A673 (cell line): ENCODE data around the gene ODAPH. TPM values are rescaled to one million over a fixed set of nuclear protein-coding genes. Genes with fewer than 3 reads are reported as not detected.
"Not testable (repeated sequence)": the region's sequence is repeated elsewhere in the genome, so short reads cannot be mapped to it uniquely, and the experiment has no call there.

Experiments
- Bru-seq: library from RNA; stranded (reverse); fragments of 400-500 nt; gene quantifications from one replicate; lab custom pipeline; 2021; lab: Mats Ljungman, UMichigan
- BruChase-seq, 2 experiments: library from RNA; stranded (reverse); fragments of 400-500 nt; gene quantifications; one replicate each; lab custom pipeline; 2021; lab: Mats Ljungman, UMichigan
- BruUV-seq: library from RNA; stranded (reverse); fragments of 400-500 nt; replicated peaks from 2 replicates; lab custom pipeline; 2021; lab: Mats Ljungman, UMichigan
- CTCF ChIA-PET: fragments of 300-600 bp; sonication (Branson Sonifier 250); formaldehyde crosslinking; loops from one replicate; lab custom pipeline; 2022; ENCODE audit warnings: antibody characterized with exemption; lab: Charles Lee
- POLR2A ChIA-PET: fragments of 300-600 bp; sonication (Branson Sonifier 250); formaldehyde crosslinking; loops from one replicate; lab custom pipeline; 2022; ENCODE audit warnings: antibody characterized with exemption; ENCODE audit not compliant: low non-redundant PET; lab: Charles Lee
- DNase-seq: peaks from one replicate; pipeline ENCODE4 v3.0.0-alpha.2; 2015; ENCODE audit warnings: low spot score
- H3K27ac ChIP-seq: fragments of 200-600 bp; sonication (generic); 2 replicates; pipeline ENCODE4 v1.5.1; 2016; ENCODE audit warnings: mixed run types, low read depth, mild to moderate bottlenecking, mixed read lengths, antibody characterized with exemption, low read length; ENCODE audit not compliant: poor library complexity, severe bottlenecking
- H3K27me3 ChIP-seq: fragments of 200-600 bp; sonication (generic); replicated peaks from 2 replicates; pipeline ENCODE4 v1.6.1; 2017; ENCODE audit warnings: mixed run types, low read depth, mild to moderate bottlenecking, mixed read lengths, antibody characterized with exemption, low read length; ENCODE audit not compliant: insufficient read depth, poor library complexity
- H3K36me3 ChIP-seq: fragments of 200-600 bp; sonication (generic); 2 replicates; pipeline ENCODE4 v1.6.1; 2016; ENCODE audit warnings: mixed run types, mild to moderate bottlenecking, mixed read lengths, antibody characterized with exemption, low read length; ENCODE audit not compliant: insufficient read depth, poor library complexity, severe bottlenecking
- H3K4me1 ChIP-seq: fragments of 200-600 bp; sonication (generic); 2 replicates; pipeline ENCODE4 v1.6.1; 2017; ENCODE audit warnings: mixed run types, mild to moderate bottlenecking, mixed read lengths, antibody characterized with exemption, low read length; ENCODE audit not compliant: insufficient read depth, poor library complexity, severe bottlenecking
- H3K4me3 ChIP-seq: fragments of 200-600 bp; sonication (generic); 2 replicates; pipeline ENCODE4 v1.5.1; 2016; ENCODE audit warnings: low read depth, mixed run types, mild to moderate bottlenecking, mixed read lengths, low read length; ENCODE audit not compliant: poor library complexity, severe bottlenecking
- H3K9me3 ChIP-seq: fragments of 200-600 bp; sonication (generic); 2 replicates; pipeline ENCODE4 v1.6.1; 2016; ENCODE audit warnings: mixed run types, low read depth, mild to moderate bottlenecking, mixed read lengths, antibody characterized with exemption, low read length; ENCODE audit not compliant: poor library complexity, severe bottlenecking
- EZH2 ChIP-seq: fragments of 200-600 bp; sonication (generic); IDR thresholded peaks from 2 replicates; pipeline ENCODE4 v1.6.1; 2017; ENCODE audit warnings: borderline replicate concordance, low read depth, mild to moderate bottlenecking, mixed read lengths, antibody characterized with exemption, low read length; ENCODE audit not compliant: poor library complexity, severe bottlenecking
- intact Hi-C: fragments of 100-400 bp; cut with micrococcal nuclease; formaldehyde crosslinking; loops from one replicate; pipeline ENCODE4 v1.10.0; 2022; ENCODE audit not compliant: unreplicated experiment
- long read RNA-seq: library from polyadenylated mRNA; stranded (forward); transcript quantifications from one replicate; pipeline ENCODE4 v2.0.0, GENCODE V29; 2022
- total RNA-seq: library from RNA; stranded (reverse); gene quantifications from 2 replicates; pipeline ENCODE4 v1.2.3, GENCODE V29; 2021
- TF ChIP-seq, protein P1 (sequence below): fragments of 300-800, 200-600 bp; sonication (generic); conservative IDR thresholded peaks from 2 replicates; pipeline ENCODE4 v1.5.1; 2017; ENCODE audit warnings: low read depth, mild to moderate bottlenecking, antibody characterized with exemption, low read length, moderate library complexity, mixed read lengths

Gene ODAPH, protein sequence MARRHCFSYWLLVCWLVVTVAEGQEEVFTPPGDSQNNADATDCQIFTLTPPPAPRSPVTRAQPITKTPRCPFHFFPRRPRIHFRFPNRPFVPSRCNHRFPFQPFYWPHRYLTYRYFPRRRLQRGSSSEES
- total RNA-seq (not detected in 2 replicates), Bru-seq, nascent RNA (percentile 12 among the genes with signal in this experiment), BruChase-seq, experiment 1, labeled RNA remaining after a 2-hour chase (percentile 29 among the genes with signal in this experiment), BruChase-seq, experiment 2, labeled RNA remaining after a 6-hour chase (percentile 32 among the genes with signal in this experiment)
- long read RNA-seq, result 0 reads

DNA sequence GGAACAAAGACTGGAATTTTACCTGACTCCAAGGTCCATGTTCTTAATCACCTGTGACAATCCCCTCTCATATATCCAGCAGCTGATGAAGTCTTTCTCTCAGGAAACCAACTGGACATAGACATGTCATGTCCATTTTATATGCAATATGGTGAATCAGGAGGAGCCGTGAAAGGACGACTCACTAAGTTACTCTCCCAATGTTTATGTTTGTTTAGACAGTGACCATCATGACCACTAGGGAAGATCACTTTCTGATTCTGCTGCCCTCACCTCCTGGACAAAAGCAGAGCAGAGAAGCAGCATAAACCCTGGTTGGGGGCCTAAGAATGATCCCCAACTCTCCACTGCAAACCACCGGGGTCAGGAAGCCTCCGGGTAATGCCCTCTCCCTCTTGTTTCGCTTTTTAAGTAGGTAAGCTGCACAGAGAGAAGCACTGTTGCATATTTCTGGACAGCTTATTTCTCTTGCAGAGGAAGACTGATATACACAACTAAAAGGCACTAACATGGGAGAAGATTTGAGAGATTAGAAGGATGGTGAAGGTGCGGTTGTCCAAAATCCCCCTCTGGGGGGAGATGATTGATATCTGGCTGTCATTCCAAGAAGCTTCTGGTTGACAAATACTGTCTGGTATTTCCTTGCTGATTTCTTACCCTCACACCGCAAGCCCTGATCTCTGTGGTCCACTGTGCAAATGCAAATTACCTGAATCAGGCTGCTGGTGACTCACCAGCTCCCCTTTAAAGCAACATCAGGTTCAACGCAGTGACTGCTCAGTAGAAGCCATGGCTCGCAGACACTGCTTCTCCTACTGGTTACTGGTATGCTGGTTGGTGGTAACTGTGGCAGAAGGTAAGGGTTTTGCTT is at the start of gene ODAPH:
ODAPH (plus strand) TSS at position 773 of the 871 bp plus-strand sequence; CDS start at position 790, 17 bp downstream.
- Histone ChIP-seq H3K27ac (no peak within 1 kb of the TSS), H3K27me3 (no peaks in the 10 kb centered on the region), H3K9me3 (no peaks in the 10 kb centered on the region), H3K4me1 (no peaks in the 10 kb centered on the region), H3K36me3 (no peaks in the 10 kb centered on the region), H3K4me3 (no peak within 1 kb of the TSS)
- ChIA-PET CTCF (no interaction called here), POLR2A (no interaction called here)
- no TSS peak for BruUV-seq
- TF ChIP-seq EZH2, result no peak
- TF ChIP-seq, protein P1, sequence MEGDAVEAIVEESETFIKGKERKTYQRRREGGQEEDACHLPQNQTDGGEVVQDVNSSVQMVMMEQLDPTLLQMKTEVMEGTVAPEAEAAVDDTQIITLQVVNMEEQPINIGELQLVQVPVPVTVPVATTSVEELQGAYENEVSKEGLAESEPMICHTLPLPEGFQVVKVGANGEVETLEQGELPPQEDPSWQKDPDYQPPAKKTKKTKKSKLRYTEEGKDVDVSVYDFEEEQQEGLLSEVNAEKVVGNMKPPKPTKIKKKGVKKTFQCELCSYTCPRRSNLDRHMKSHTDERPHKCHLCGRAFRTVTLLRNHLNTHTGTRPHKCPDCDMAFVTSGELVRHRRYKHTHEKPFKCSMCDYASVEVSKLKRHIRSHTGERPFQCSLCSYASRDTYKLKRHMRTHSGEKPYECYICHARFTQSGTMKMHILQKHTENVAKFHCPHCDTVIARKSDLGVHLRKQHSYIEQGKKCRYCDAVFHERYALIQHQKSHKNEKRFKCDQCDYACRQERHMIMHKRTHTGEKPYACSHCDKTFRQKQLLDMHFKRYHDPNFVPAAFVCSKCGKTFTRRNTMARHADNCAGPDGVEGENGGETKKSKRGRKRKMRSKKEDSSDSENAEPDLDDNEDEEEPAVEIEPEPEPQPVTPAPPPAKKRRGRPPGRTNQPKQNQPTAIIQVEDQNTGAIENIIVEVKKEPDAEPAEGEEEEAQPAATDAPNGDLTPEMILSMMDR, result no peak
- no peak for DNase-seq
- intact Hi-C loops, result no loop called here

DNA sequence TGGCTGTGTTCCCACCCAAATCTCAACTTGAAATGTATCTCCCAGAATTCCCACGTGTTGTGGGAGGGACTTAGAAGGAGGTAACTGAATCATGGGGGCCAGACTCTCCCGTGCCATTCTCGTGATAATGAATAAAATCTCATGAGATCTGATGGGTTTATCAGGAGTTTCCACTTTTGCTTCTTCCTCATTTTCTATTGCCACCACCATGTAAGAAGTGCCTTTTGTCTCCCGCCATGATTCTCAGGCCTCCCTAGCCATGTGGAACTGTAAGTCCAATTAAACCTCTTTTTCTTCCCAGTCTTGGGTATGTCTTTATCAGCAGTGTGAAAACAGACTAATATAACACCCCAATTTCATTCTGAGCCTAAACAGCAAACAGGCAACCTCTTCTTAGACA is 46.3 kb upstream of the ODAPH start:
- H3K27ac ChIP-seq, POLR2A ChIA-PET, H3K36me3 ChIP-seq, H3K4me3 ChIP-seq, DNase-seq, intact Hi-C loops, H3K4me1 ChIP-seq, H3K9me3 ChIP-seq, H3K27me3 ChIP-seq, BruUV-seq, CTCF ChIA-PET: not testable (repeated sequence)

DNA sequence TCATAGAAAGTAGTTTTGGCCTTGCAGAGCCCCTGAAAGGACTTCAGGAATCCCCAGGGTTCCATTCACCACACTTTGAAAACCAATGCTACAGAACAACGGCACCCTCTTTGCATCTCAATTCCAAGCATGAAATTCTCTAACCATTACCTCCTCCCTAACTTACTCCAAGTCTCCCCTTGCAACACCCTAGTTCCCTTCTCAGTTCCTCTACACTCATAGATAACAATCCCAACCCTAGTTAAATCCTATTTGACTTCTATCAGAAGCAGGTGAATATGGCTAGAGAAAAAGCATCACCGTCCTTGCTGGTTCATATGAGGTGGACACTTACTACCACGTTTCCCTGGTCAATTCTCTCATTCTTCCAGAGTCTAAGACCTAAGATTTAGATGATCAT is 44.0 kb upstream of the ODAPH start:
- Histone ChIP-seq H3K27ac (no peak overlapping the region), H3K27me3 (no peaks in the 10 kb centered on the region), H3K36me3 (no peaks in the 10 kb centered on the region), H3K4me1 (peaks cover 10% of the 10 kb centered on the region), H3K4me3 (peak overlapping the region; percentile 68), H3K9me3 (no peaks in the 10 kb centered on the region)
- ChIA-PET POLR2A (no interaction called here), CTCF (no interaction called here)
- no peak for DNase-seq
- TF ChIP-seq, protein P1, result no peak
- no peak for TF ChIP-seq EZH2
- BruUV-seq, result no TSS peak
- intact Hi-C loops, result no loop called here
